Keratinocyte (primary cell): ENCODE data around the gene FAM9A. TPM values are rescaled to one million over a fixed set of nuclear protein-coding genes. Genes with fewer than 3 reads are reported as not detected.

Source experiments
- DNase-seq: peaks from one replicate; pipeline ENCODE4 v3.0.0-alpha.2; 2011; ENCODE audit warnings: low read depth, missing footprints, low spot score
- FAIRE-seq: peaks from 2 replicates; lab custom pipeline; 2011; peaks lifted over from hg19 to GRCh38; lab: Jason Lieb, UNC
- H2AFZ ChIP-seq: 2 replicates; pipeline ENCODE4 v1.6.0; 2012; ENCODE audit warnings: low read length, control low read depth, inconsistent platforms; ENCODE audit not compliant: control insufficient read depth
- H3K27ac ChIP-seq: 2 replicates; pipeline ENCODE4 v1.5.1; 2011; ENCODE audit warnings: low read length; ENCODE audit not compliant: control insufficient read depth, insufficient read depth
- H3K27me3 ChIP-seq: 3 replicates; pipeline ENCODE4 v1.6.0; 2011; ENCODE audit warnings: low read length; ENCODE audit not compliant: control insufficient read depth, insufficient read depth; ENCODE audit errors: extremely low read depth
- H3K36me3 ChIP-seq, 2 experiments: 2 replicates in 1 of 2; 3 replicates in 1 of 2; pipeline ENCODE4 v1.5.1; 2011; ENCODE audit warnings: low read length in 2 of 2, mild to moderate bottlenecking in 1 of 2; ENCODE audit not compliant: control insufficient read depth in 2 of 2, insufficient read depth in 2 of 2; ENCODE audit errors: extremely low read depth in 1 of 2
- H3K4me1 ChIP-seq: 3 replicates; pipeline ENCODE4 v1.5.1; 2011; ENCODE audit warnings: low read length; ENCODE audit not compliant: control insufficient read depth, insufficient read depth; ENCODE audit errors: extremely low read depth
- H3K4me2 ChIP-seq: 3 replicates; pipeline ENCODE4 v1.6.0; 2011; ENCODE audit warnings: low read depth, low read length; ENCODE audit not compliant: control insufficient read depth, insufficient read depth; ENCODE audit errors: extremely low read depth
- H3K4me3 ChIP-seq, 3 experiments: fragments of 200-600 bp in 1 of 3; sonication (generic) in 1 of 3; 2 replicates in 2 of 3; 3 replicates in 1 of 3; pipeline ENCODE4 v1.5.1; 2011 to 2016; ENCODE audit warnings: low read length in 3 of 3, mild to moderate bottlenecking in 3 of 3, control low read depth in 2 of 3, inconsistent platforms in 1 of 3, low read depth in 1 of 3, mixed read lengths in 1 of 3, mixed run types in 1 of 3, moderate library complexity in 1 of 3; ENCODE audit not compliant: control insufficient read depth in 2 of 3, insufficient read depth in 2 of 3; ENCODE audit errors: extremely low read depth in 1 of 3
- H3K79me2 ChIP-seq: 2 replicates; pipeline ENCODE4 v1.6.0; 2012; ENCODE audit warnings: low read length; ENCODE audit not compliant: control insufficient read depth, insufficient read depth
- H3K9ac ChIP-seq: 3 replicates; pipeline ENCODE4 v1.6.0; 2011; ENCODE audit warnings: low read length; ENCODE audit not compliant: control insufficient read depth, insufficient read depth; ENCODE audit errors: extremely low read depth
- H3K9me1 ChIP-seq: 3 replicates; pipeline ENCODE4 v1.6.0; 2011; ENCODE audit warnings: low read length; ENCODE audit not compliant: control insufficient read depth, insufficient read depth; ENCODE audit errors: extremely low read depth
- H3K9me3 ChIP-seq: 2 replicates; pipeline ENCODE4 v1.5.1; 2012; ENCODE audit warnings: low read depth, low read length; ENCODE audit not compliant: control insufficient read depth
- H4K20me1 ChIP-seq: 3 replicates; pipeline ENCODE4 v1.6.0; 2011; ENCODE audit warnings: low read length; ENCODE audit not compliant: control insufficient read depth, insufficient read depth; ENCODE audit errors: extremely low read depth
- CTCF ChIP-seq, 3 experiments: IDR thresholded peaks in 1 of 3; conservative IDR thresholded peaks in 1 of 3; optimal IDR thresholded peaks in 1 of 3; 2 replicates in 2 of 3; 3 replicates in 1 of 3; pipeline versions ENCODE3 to v1.5.1; 2011; ENCODE audit warnings: low read length in 3 of 3, mild to moderate bottlenecking in 3 of 3, moderate library complexity in 2 of 3, control low read depth in 1 of 3, inconsistent platforms in 1 of 3; ENCODE audit not compliant: insufficient read depth in 2 of 3; ENCODE audit errors: extremely low read depth in 1 of 3
- EZH2 ChIP-seq: IDR thresholded peaks from one replicate; pipeline ENCODE4 v1.6.1; 2012; ENCODE audit warnings: inconsistent platforms, mild to moderate bottlenecking, low read length, moderate library complexity
- dilution Hi-C: fragments of 300-500 bp; cut with MboI; formaldehyde crosslinking; loops from one replicate; pipeline ENCODE4 v1.7.0; 2020; ENCODE audit warnings: low sequenced_read_pairs; ENCODE audit not compliant: extremely low pct_ligation_motif_present
- polyA plus RNA-seq, 5 experiments: library from polyadenylated mRNA; depleted of rRNA in 3 of 5; stranded (reverse) in 3 of 5; stranded (forward) in 1 of 5; unstranded in 1 of 5; fragments of >200 nt; gene quantifications; 1 replicate in 1 of 5; 2 replicates in 3 of 5; 3 replicates in 1 of 5; pipeline versions ENCODE4 v1.2.1 to v1.2.3, GENCODE V29; 2011 to 2012; ENCODE audit warnings: missing spikeins in 2 of 5, low read depth in 1 of 5, low replicate concordance in 1 of 5

The FAM9A gene
- polyA plus RNA-seq, 1 donor (not counting 4 experiments of a cell fraction or from before 2014, with no cell fraction given), result not detected

GRCh38 chrX:8845060-8845459 is 43.9 kb upstream of the FAM9A start:
- dilution Hi-C loops, result no loop called here
- no peaks in the 10 kb centered on the region for H3K27me3 ChIP-seq
- H3K9ac ChIP-seq, result no peak overlapping the region
- H3K4me3 ChIP-seq, result no peak overlapping the region
- no peaks in the 10 kb centered on the region for H3K9me3 ChIP-seq
- H3K4me2 ChIP-seq, result no peak overlapping the region
- DNase-seq, result no peak
- H3K36me3 ChIP-seq, result no peaks in the 10 kb centered on the region
- no peak for FAIRE-seq
- no peaks in the 10 kb centered on the region for H3K79me2 ChIP-seq
- TF ChIP-seq EZH2 (no peak), CTCF (optimal IDR thresholded peaks at IDR 0.05 in 1 of 3, IDR thresholded peaks at IDR 0.05 in 1 of 3, conservative IDR thresholded peaks at IDR 0.05 in 1 of 3; ENCODE audit: extremely low read depth in 1 of 3, insufficient read depth in 2 of 3, low read length in 3 of 3) (no peak)
- peaks cover 20% of the 10 kb centered on the region for H3K4me1 ChIP-seq
- no peaks in the 10 kb centered on the region for H4K20me1 ChIP-seq
- H3K9me1 ChIP-seq, result no peaks in the 10 kb centered on the region
- no peak overlapping the region for H2AFZ ChIP-seq
- H3K27ac ChIP-seq, result no peak overlapping the region

- H3K9me1 ChIP-seq, result no peaks in the 10 kb centered on the region
- H3K4me3 ChIP-seq, result no peak overlapping the region
- no peak overlapping the region for H3K9ac ChIP-seq
- FAIRE-seq (no peak), DNase-seq (no peak)
- no peaks in the 10 kb centered on the region for H3K27me3 ChIP-seq
- H3K9me3 ChIP-seq, result no peaks in the 10 kb centered on the region
- dilution Hi-C loops, result no loop called here
- H3K27ac ChIP-seq, result no peak overlapping the region
- H3K36me3 ChIP-seq, result no peaks in the 10 kb centered on the region
- no peak for TF ChIP-seq EZH2
- TF ChIP-seq CTCF (optimal IDR thresholded peaks at IDR 0.05 in 1 of 3, IDR thresholded peaks at IDR 0.05 in 1 of 3, conservative IDR thresholded peaks at IDR 0.05 in 1 of 3; ENCODE audit: extremely low read depth in 1 of 3, insufficient read depth in 2 of 3, low read length in 3 of 3), result no peak
- H4K20me1 ChIP-seq, result no peaks in the 10 kb centered on the region
- H3K4me2 ChIP-seq, result no peak overlapping the region
- peaks cover 14% of the 10 kb centered on the region for H3K4me1 ChIP-seq
- H3K79me2 ChIP-seq, result no peaks in the 10 kb centered on the region
- no peak overlapping the region for H2AFZ ChIP-seq
These were observed 43.0 kb upstream of the FAM9A start for GRCh38 chrX:8844157-8844556.
